Body of pancreas (tissue), 4 donors: ENCODE results near the gene CACTIN.

Experiments
- CTCF ChIP-seq, 7 experiments: fragments of 450-650 bp in 4 of 7; fragments of 200-600 bp in 3 of 7; sonication (generic) in 3 of 7; IDR thresholded peaks; one replicate each; pipeline ENCODE4 v1.5.1; 2016 to 2019; ENCODE audit warnings: antibody characterized with exemption in 7 of 7
- POLR2A ChIP-seq, 3 donors: fragments of 450-650 bp; IDR thresholded peaks; one replicate each; pipeline ENCODE4 v1.6.1; 2016; ENCODE audit warnings: antibody characterized with exemption in 3 of 3, mild to moderate bottlenecking in 2 of 3

- no peak for TF ChIP-seq POLR2A (IDR thresholded peaks at IDR 0.05)
- no peak for TF ChIP-seq CTCF (IDR thresholded peaks at IDR 0.05)
Measured at GRCh38 chr19:3576696-3577443, 49.7 kb downstream of the CACTIN start.
